ENCODE measurements around the gene CHSY3.

Gene CHSY3

DNA sequence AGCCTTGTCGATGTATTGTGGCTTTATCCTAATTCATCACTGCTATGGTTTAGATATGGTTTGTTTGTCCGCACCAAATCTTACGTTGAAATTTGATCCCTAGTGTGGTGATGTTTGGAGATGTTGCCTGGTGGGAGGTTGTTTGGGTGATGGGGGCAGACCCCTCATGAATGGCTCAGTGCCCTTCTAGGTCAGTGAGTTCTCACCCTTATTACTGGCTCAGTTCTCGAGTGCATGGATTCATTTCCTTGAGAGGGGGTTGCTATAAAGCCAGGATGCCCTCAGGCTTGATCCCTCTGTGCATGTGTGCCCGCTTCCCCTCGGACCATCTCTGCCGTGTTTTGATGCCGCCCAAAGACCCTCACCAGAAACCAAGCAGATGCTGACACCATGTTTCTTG is 114.4 kb downstream of the CHSY3 start:
- H3K27ac ChIP-seq = no peak overlapping the region
- TF ChIP-seq CTCF (IDR thresholded peaks at IDR 0.05) (no peak), ZFX (IDR thresholded peaks at IDR 0.05; ENCODE audit: borderline replicate concordance) (no peak)

GRCh38 chr5:130021000-130021399 is 116.7 kb downstream of the CHSY3 start:
- TF ChIP-seq CTCF (IDR thresholded peaks at IDR 0.05) (no peak), ZFX (IDR thresholded peaks at IDR 0.05; ENCODE audit: borderline replicate concordance) (no peak)
- H3K27ac ChIP-seq = no peak overlapping the region

DNA sequence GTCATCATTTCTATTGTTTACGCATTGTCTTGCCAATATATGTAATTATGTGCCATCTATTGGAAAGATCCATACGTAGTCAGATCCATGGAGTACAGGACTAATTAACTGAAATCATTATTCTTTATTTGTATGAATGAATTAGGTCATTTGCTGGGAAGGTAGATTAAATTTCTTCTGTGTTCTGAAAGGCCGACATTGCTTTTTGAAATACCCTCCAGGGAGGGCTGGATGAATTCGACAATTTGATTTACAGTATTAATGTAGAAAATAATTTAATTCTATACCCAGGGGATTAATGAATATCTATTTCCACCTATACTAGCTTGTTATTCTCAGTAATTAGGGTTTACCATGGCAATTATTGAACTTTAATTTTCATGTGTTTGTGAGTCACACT is 117.6 kb downstream of the CHSY3 start:
- no peak overlapping the region for H3K27ac ChIP-seq

DNA sequence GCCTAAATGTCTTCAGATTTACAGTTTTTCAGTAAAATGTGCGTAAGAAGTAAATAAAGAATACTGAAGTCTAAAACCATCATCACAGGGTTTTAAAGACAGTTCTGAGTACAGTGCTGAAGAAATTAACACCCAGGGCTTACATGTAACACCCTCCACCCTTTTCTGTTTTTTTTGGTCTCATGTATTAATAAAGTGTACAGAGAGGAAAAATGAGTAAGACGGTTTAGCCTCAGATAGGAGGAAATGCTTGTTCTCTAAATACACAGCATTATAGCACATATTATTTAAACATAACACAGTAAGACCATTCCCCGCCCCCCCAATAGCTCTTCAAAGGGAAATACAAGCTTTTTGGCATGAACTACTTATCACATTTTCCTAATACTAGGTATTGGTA is 119.3 kb downstream of the CHSY3 start:
- TF ChIP-seq ZFX (IDR thresholded peaks at IDR 0.05; ENCODE audit: borderline replicate concordance) (no peak), CTCF (IDR thresholded peaks at IDR 0.05) (no peak)
- no peak overlapping the region for H3K27ac ChIP-seq

More for the DNA sequence above, 117.6 kb downstream of the CHSY3 start:
- no peak for TF ChIP-seq ZFX (IDR thresholded peaks at IDR 0.05; ENCODE audit: borderline replicate concordance)
- no peak for TF ChIP-seq CTCF (IDR thresholded peaks at IDR 0.05)

DNA sequence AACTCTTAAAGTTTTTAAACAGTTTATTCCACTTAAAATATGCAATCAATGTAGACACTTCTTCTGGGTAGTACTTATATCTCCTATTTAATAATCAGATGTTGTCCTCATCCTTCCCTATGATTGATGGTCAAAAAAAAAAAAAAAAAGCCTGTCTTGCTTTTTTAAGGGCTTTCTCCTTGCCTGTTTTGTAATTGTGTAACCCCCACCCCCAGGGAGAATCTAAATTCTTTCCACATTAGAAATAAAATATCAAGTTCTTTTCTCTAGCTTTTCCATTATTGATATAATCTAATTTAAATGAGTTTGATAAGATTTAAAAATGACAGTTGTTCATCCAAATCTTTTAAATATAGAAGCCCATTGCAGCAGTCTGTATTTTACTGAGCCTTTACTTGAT is 119.7 kb downstream of the CHSY3 start:
- TF ChIP-seq CTCF (IDR thresholded peaks at IDR 0.05) (no peak), ZFX (IDR thresholded peaks at IDR 0.05; ENCODE audit: borderline replicate concordance) (no peak)
- no peak overlapping the region for H3K27ac ChIP-seq

DNA sequence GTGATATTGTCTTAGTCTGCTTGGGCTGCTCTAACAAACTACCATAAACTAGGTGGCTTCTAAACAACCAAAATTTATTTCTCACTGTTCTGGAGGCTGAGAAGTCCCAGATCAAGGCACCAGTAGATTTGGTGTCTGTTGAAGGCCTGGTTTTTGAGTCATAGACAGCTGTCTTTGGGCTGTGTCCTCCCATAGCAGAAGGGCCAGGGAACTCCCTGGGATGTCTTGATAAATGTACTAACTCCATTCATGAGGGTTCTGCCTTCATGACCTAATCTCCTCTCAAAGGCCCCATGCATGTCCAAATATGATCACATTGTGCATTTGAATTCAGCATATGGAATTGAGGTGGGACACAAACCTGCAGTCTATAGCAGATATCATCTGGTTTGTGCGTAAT is 121.2 kb downstream of the CHSY3 start:
- TF ChIP-seq ZFX (IDR thresholded peaks at IDR 0.05; ENCODE audit: borderline replicate concordance) = no peak
- no peak for TF ChIP-seq CTCF (IDR thresholded peaks at IDR 0.05)
- no peak overlapping the region for H3K27ac ChIP-seq

- TF ChIP-seq ZFX (IDR thresholded peaks at IDR 0.05; ENCODE audit: borderline replicate concordance) (no peak), CTCF (IDR thresholded peaks at IDR 0.05) (no peak)
- no peak overlapping the region for H3K27ac ChIP-seq
These were observed 128.5 kb downstream of the CHSY3 start for GRCh38 chr5:130032807-130033206.

All from 22Rv1 (cell line).